Kidney (tissue), 14 donors: ENCODE results near the gene CRB2. TPM values are rescaled to one million over a fixed set of nuclear protein-coding genes. Genes with fewer than 3 reads are reported as not detected.

Experiments used
- DNase-seq, 5 donors: peaks; one replicate each; pipeline ENCODE4 v3.0.0-alpha.2; 2013 to 2020
- FAIRE-seq: peaks from 2 replicates; lab custom pipeline; 2012; peaks lifted over from hg19 to GRCh38; lab: Jason Lieb, UNC
- H3K27ac ChIP-seq, 2 donors: one replicate each; pipeline ENCODE4 v1.7.0; 2013; ENCODE audit warnings: low read depth in 2 of 2, low read length in 2 of 2, inconsistent platforms in 1 of 2
- H3K27me3 ChIP-seq: one replicate; pipeline ENCODE4 v1.7.1; 2013; ENCODE audit warnings: low read length, inconsistent platforms; ENCODE audit not compliant: control insufficient read depth, insufficient read depth
- H3K36me3 ChIP-seq, 3 donors: one replicate each; pipeline versions ENCODE4 v1.7.0 to v1.7.1; 2013; ENCODE audit warnings: low read length in 3 of 3, control low read depth in 1 of 3, inconsistent platforms in 1 of 3; ENCODE audit not compliant: insufficient read depth in 3 of 3, control insufficient read depth in 2 of 3
- H3K4me1 ChIP-seq, 3 donors: one replicate each; pipeline versions ENCODE4 v1.7.0 to v1.7.1; 2013; ENCODE audit warnings: low read length in 3 of 3, inconsistent platforms in 1 of 3, low read depth in 1 of 3; ENCODE audit not compliant: control insufficient read depth in 2 of 3, insufficient read depth in 2 of 3
- H3K4me3 ChIP-seq, 3 donors: one replicate each; pipeline versions ENCODE4 v1.7.0 to v1.8.1; 2013; ENCODE audit warnings: low read length in 3 of 3, control low read depth in 1 of 3, inconsistent platforms in 1 of 3
- H3K9ac ChIP-seq, 3 donors: one replicate each; pipeline versions ENCODE4 v1.7.0 to v1.7.1; 2013; ENCODE audit warnings: low read length in 3 of 3, control low read depth in 1 of 3, inconsistent platforms in 1 of 3
- H3K9me3 ChIP-seq, 3 donors: one replicate each; pipeline versions ENCODE4 v1.7.0 to v1.7.1; 2013; ENCODE audit warnings: low read length in 3 of 3, control low read depth in 1 of 3, inconsistent platforms in 1 of 3; ENCODE audit not compliant: control insufficient read depth in 2 of 3, insufficient read depth in 1 of 3
- intact Hi-C: fragments of 100-400 bp; cut with DNase I; formaldehyde crosslinking; loops from one replicate; pipeline ENCODE4 v1.11.1; 2022
- polyA plus RNA-seq: library from polyadenylated mRNA; stranded (reverse); fragments of 350-450 nt; fragmentation: Illumina TruSeq; extraction: RNeasy Lipid Tissue Mini Kit (QIAGEN cat#74804); gene quantifications from one replicate; pipeline ENCODE4 v1.2.3, GENCODE V29; 2014; ENCODE audit warnings: low read depth, low replicate concordance; ENCODE audit not compliant: insufficient read depth
- total RNA-seq: library from RNA; stranded (reverse); fragmentation: NEBNext Ultra II Directional; extraction: Animal tissue kit (Norgen Biotek cat#: 25700); gene quantifications from one replicate; pipeline ENCODE4 v1.2.1, GENCODE V29; 2021
- TF ChIP-seq, protein P1 (sequence below): IDR thresholded peaks from 3 replicates; pipeline ENCODE4 v1.5.1; 2012; ENCODE audit warnings: mild to moderate bottlenecking, moderate library complexity, borderline replicate concordance; ENCODE audit not compliant: insufficient read depth; ENCODE audit errors: extremely low read depth
- donor health status: control.
- donor health status: control.
- donor health status: control.
- donor health status: control.
- donor health status: control.
- donor health status: DM: yes; HTN: yes; CAD: no.
- donor health status: Normal renal cell carcinoma (clear cell type).

CRB2 gene
- total and polyA plus RNA-seq, 2 donors from 2014 or later: 0.88 to 8.4 TPM

DNA sequence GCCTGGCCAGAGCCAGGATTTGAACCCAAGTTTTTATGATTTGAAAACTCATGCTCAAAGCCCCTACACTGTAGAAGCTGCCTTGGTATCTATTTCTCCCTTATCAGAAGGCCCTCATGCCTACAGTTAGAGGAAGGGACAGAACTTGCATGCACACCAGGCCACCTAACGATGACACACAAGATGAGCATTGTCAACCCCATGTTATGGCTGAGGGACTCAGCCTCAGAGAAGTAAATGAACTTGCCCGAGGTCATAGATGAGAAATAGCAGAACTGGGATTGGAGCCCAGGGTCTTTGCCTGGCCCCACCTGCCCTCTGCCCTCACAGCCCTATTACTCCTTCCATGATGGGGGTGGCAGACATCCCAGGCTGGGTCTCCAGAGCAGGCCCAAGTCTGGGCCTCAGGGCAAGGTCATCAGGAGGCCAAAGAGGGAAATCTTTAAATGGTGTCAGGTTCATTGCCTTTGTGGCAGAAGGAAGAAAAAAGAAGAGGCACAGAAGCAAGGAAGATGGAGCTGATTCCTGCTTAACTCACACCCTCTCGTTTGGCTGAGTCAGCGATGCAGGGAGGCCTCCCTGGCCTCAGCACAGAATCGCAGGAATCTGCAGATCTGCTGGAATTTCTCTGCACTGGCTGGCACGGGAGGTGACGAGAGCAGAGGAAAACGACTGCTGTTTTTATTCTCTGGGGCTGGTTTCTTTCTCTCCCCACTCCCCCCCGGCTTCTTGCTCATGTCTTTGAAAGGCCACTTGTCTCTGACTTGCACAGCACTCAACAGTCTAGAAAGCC, 20.6 kb upstream of the CRB2 start:
- Histone ChIP-seq H3K27me3 (no peaks in the 10 kb centered on the region), H3K27ac (no peak overlapping the region), H3K9me3 (no peaks in the 10 kb centered on the region), H3K4me1 (peaks cover 0 to 4% (median 0%) of the 10 kb centered on the region in 3 donors), H3K4me3 (no peak overlapping the region), H3K9ac (no peak overlapping the region), H3K36me3 (no peaks in the 10 kb centered on the region)
- intact Hi-C loops: no loop called here
- FAIRE-seq (no peak), DNase-seq (peak in 4 of 5 donors; percentile 82 to 90 (median 85))
- TF ChIP-seq, protein P1, sequence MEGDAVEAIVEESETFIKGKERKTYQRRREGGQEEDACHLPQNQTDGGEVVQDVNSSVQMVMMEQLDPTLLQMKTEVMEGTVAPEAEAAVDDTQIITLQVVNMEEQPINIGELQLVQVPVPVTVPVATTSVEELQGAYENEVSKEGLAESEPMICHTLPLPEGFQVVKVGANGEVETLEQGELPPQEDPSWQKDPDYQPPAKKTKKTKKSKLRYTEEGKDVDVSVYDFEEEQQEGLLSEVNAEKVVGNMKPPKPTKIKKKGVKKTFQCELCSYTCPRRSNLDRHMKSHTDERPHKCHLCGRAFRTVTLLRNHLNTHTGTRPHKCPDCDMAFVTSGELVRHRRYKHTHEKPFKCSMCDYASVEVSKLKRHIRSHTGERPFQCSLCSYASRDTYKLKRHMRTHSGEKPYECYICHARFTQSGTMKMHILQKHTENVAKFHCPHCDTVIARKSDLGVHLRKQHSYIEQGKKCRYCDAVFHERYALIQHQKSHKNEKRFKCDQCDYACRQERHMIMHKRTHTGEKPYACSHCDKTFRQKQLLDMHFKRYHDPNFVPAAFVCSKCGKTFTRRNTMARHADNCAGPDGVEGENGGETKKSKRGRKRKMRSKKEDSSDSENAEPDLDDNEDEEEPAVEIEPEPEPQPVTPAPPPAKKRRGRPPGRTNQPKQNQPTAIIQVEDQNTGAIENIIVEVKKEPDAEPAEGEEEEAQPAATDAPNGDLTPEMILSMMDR: no peak

DNA sequence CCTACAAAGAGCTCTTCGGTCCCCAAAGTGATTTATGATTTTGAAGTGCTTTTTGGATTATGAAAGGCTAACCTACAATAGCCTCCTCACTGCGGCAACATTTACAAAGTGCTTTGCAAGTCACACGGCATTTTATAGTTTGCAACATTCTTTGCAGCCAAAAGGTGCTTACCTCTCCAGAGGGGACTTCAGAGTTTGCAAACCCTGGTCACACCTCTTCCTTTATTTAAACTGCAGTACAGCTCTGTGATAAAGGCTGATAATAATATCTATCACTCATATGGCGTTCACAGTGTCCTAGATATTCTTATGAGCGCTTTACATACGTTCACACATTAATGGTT, 20.0 kb upstream of the CRB2 start:
- H3K27ac ChIP-seq: no peak overlapping the region
- intact Hi-C loops: no loop called here
- peaks cover 0 to 4% (median 0%) of the 10 kb centered on the region in 3 donors for H3K4me1 ChIP-seq
- H3K27me3 ChIP-seq: no peaks in the 10 kb centered on the region
- TF ChIP-seq, protein P1: no peak
- H3K9me3 ChIP-seq: no peaks in the 10 kb centered on the region
- no peaks in the 10 kb centered on the region for H3K36me3 ChIP-seq
- H3K4me3 ChIP-seq: no peak overlapping the region
- FAIRE-seq: no peak
- peak in 1 of 5 donors; percentile 29 for DNase-seq
- H3K9ac ChIP-seq: no peak overlapping the region

DNA sequence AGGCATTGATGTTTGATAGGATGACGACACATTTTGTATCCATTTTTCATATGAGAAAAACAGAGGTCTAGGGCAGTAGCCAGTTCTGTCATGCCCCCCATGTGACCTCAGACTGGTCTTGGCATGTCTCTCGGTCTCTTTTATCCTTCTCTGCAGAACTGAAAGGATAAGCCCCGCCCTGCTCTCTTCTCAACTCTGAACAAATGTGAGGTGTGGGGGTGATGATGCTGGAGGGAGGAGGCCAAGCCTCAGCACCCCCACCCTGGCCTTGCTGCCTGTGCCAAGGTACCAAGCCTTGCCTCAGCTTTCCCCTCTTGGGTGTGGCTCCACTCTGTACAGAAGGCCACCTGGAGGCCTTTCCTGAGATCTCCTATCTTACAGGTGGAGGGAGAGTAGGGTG, 19.5 kb upstream of the CRB2 start:
- Histone ChIP-seq H3K9me3 (no peaks in the 10 kb centered on the region), H3K36me3 (no peaks in the 10 kb centered on the region), H3K27ac (no peak overlapping the region), H3K9ac (no peak overlapping the region), H3K27me3 (no peaks in the 10 kb centered on the region), H3K4me1 (peaks cover 0 to 4% (median 0%) of the 10 kb centered on the region in 3 donors), H3K4me3 (no peak overlapping the region)
- FAIRE-seq (no peak), DNase-seq (no peak)
- TF ChIP-seq, protein P1: no peak
- intact Hi-C loops: no loop called here
